A673 (cell line): ENCODE data around the gene UST. TPM values are rescaled to one million over a fixed set of nuclear protein-coding genes. Genes with fewer than 3 reads are reported as not detected.

ENCODE experiments used
- BruUV-seq: library from RNA; stranded (reverse); fragments of 400-500 nt; replicated peaks from 2 replicates; lab custom pipeline; 2021; lab: Mats Ljungman, UMichigan
- CTCF ChIA-PET: fragments of 300-600 bp; sonication (Branson Sonifier 250); formaldehyde crosslinking; loops from one replicate; lab custom pipeline; 2022; ENCODE audit warnings: antibody characterized with exemption; lab: Charles Lee
- POLR2A ChIA-PET: fragments of 300-600 bp; sonication (Branson Sonifier 250); formaldehyde crosslinking; loops from one replicate; lab custom pipeline; 2022; ENCODE audit warnings: antibody characterized with exemption; ENCODE audit not compliant: low non-redundant PET; lab: Charles Lee
- DNase-seq: peaks from one replicate; pipeline ENCODE4 v3.0.0-alpha.2; 2015; ENCODE audit warnings: low spot score
- H3K27ac ChIP-seq: fragments of 200-600 bp; sonication (generic); 2 replicates; pipeline ENCODE4 v1.5.1; 2016; ENCODE audit warnings: mixed run types, low read depth, mild to moderate bottlenecking, mixed read lengths, antibody characterized with exemption, low read length; ENCODE audit not compliant: poor library complexity, severe bottlenecking
- H3K27me3 ChIP-seq: fragments of 200-600 bp; sonication (generic); replicated peaks from 2 replicates; pipeline ENCODE4 v1.6.1; 2017; ENCODE audit warnings: mixed run types, low read depth, mild to moderate bottlenecking, mixed read lengths, antibody characterized with exemption, low read length; ENCODE audit not compliant: insufficient read depth, poor library complexity
- H3K36me3 ChIP-seq: fragments of 200-600 bp; sonication (generic); 2 replicates; pipeline ENCODE4 v1.6.1; 2016; ENCODE audit warnings: mixed run types, mild to moderate bottlenecking, mixed read lengths, antibody characterized with exemption, low read length; ENCODE audit not compliant: insufficient read depth, poor library complexity, severe bottlenecking
- H3K4me1 ChIP-seq: fragments of 200-600 bp; sonication (generic); 2 replicates; pipeline ENCODE4 v1.6.1; 2017; ENCODE audit warnings: mixed run types, mild to moderate bottlenecking, mixed read lengths, antibody characterized with exemption, low read length; ENCODE audit not compliant: insufficient read depth, poor library complexity, severe bottlenecking
- H3K4me3 ChIP-seq: fragments of 200-600 bp; sonication (generic); 2 replicates; pipeline ENCODE4 v1.5.1; 2016; ENCODE audit warnings: low read depth, mixed run types, mild to moderate bottlenecking, mixed read lengths, low read length; ENCODE audit not compliant: poor library complexity, severe bottlenecking
- H3K9me3 ChIP-seq: fragments of 200-600 bp; sonication (generic); 2 replicates; pipeline ENCODE4 v1.6.1; 2016; ENCODE audit warnings: mixed run types, low read depth, mild to moderate bottlenecking, mixed read lengths, antibody characterized with exemption, low read length; ENCODE audit not compliant: poor library complexity, severe bottlenecking
- EZH2 ChIP-seq: fragments of 200-600 bp; sonication (generic); IDR thresholded peaks from 2 replicates; pipeline ENCODE4 v1.6.1; 2017; ENCODE audit warnings: borderline replicate concordance, low read depth, mild to moderate bottlenecking, mixed read lengths, antibody characterized with exemption, low read length; ENCODE audit not compliant: poor library complexity, severe bottlenecking
- intact Hi-C: fragments of 100-400 bp; cut with micrococcal nuclease; formaldehyde crosslinking; loops from one replicate; pipeline ENCODE4 v1.10.0; 2022; ENCODE audit not compliant: unreplicated experiment
- total RNA-seq: library from RNA; stranded (reverse); gene quantifications from 2 replicates; pipeline ENCODE4 v1.2.3, GENCODE V29; 2021
- TF ChIP-seq, protein P1 (sequence below): fragments of 300-800, 200-600 bp; sonication (generic); conservative IDR thresholded peaks from 2 replicates; pipeline ENCODE4 v1.5.1; 2017; ENCODE audit warnings: low read depth, mild to moderate bottlenecking, antibody characterized with exemption, low read length, moderate library complexity, mixed read lengths

UST gene
- total RNA-seq, 1 experiment from 2014 or later, result 1.5 TPM

DNA sequence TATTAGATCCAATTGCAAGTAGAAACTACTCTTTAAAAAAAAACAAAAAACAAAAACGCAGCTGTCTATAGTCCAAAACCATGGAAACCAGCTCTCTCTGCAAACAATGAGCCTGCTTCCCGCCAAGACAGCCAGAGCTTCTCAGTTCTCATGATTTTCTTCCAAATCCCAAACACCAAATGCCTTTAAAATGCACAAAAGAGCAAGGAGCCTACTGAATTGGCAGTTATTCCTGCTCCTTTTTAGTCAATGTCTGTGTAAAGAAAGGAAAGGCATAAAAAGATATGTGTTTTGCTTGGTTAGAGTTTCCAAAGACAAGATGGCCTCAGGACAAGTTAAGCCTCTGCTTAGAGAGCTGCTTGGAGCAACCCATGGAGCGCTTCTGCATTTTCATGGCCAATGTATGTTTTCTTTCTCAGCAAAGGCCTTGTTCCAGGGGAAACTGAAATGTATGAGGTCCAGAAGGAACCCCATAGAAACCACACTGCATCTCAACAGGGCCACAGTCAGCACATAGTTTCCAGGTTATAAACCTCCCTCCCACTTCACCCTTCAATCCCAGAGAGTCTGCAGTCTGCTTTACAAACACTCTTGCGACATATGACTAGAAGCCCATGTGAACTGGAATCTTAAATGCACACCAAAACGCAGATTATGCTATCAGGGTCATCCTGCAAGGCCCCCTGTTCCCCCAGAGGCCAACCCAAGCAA is 361.4 kb downstream of the UST start:
- H3K4me3 ChIP-seq, result no peak overlapping the region
- TF ChIP-seq EZH2, result no peak
- TF ChIP-seq, protein P1, sequence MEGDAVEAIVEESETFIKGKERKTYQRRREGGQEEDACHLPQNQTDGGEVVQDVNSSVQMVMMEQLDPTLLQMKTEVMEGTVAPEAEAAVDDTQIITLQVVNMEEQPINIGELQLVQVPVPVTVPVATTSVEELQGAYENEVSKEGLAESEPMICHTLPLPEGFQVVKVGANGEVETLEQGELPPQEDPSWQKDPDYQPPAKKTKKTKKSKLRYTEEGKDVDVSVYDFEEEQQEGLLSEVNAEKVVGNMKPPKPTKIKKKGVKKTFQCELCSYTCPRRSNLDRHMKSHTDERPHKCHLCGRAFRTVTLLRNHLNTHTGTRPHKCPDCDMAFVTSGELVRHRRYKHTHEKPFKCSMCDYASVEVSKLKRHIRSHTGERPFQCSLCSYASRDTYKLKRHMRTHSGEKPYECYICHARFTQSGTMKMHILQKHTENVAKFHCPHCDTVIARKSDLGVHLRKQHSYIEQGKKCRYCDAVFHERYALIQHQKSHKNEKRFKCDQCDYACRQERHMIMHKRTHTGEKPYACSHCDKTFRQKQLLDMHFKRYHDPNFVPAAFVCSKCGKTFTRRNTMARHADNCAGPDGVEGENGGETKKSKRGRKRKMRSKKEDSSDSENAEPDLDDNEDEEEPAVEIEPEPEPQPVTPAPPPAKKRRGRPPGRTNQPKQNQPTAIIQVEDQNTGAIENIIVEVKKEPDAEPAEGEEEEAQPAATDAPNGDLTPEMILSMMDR, result no peak
- no peak overlapping the region for H3K27ac ChIP-seq
- no peaks in the 10 kb centered on the region for H3K9me3 ChIP-seq
- no peak for DNase-seq
- intact Hi-C loops, result no loop called here
- no peaks in the 10 kb centered on the region for H3K27me3 ChIP-seq
- ChIA-PET CTCF (no interaction called here), POLR2A (no interaction called here)
- no peaks in the 10 kb centered on the region for H3K36me3 ChIP-seq
- no peaks in the 10 kb centered on the region for H3K4me1 ChIP-seq
- no TSS peak for BruUV-seq

DNA sequence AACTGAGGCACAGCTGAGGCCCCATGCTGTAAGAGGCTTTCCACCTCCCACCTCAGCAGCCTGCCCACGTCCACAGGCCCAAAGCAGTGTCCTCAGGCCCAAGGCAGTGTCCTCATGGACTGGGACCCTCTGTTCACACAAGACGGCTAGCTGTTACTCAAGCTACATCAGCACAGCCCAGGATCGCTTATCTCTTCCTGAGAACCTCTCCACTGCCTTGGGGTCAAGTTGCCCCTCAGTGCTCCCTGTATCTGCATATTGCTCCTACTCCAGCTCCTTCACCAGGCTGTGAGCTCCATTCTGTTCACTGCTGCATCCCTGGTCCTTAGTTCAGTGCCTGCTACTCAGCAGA is 361.9 kb downstream of the UST start:
- TF ChIP-seq, protein P1, result no peak
- no peak for TF ChIP-seq EZH2
- H3K27me3 ChIP-seq, result no peaks in the 10 kb centered on the region
- H3K9me3 ChIP-seq, result no peaks in the 10 kb centered on the region
- CTCF ChIA-PET, result no interaction called here
- intact Hi-C loops, result no loop called here
- no peak overlapping the region for H3K4me3 ChIP-seq
- DNase-seq, result no peak
- POLR2A ChIA-PET, result no interaction called here
- H3K27ac ChIP-seq, result no peak overlapping the region
- no TSS peak for BruUV-seq
- no peaks in the 10 kb centered on the region for H3K4me1 ChIP-seq
- no peaks in the 10 kb centered on the region for H3K36me3 ChIP-seq

DNA sequence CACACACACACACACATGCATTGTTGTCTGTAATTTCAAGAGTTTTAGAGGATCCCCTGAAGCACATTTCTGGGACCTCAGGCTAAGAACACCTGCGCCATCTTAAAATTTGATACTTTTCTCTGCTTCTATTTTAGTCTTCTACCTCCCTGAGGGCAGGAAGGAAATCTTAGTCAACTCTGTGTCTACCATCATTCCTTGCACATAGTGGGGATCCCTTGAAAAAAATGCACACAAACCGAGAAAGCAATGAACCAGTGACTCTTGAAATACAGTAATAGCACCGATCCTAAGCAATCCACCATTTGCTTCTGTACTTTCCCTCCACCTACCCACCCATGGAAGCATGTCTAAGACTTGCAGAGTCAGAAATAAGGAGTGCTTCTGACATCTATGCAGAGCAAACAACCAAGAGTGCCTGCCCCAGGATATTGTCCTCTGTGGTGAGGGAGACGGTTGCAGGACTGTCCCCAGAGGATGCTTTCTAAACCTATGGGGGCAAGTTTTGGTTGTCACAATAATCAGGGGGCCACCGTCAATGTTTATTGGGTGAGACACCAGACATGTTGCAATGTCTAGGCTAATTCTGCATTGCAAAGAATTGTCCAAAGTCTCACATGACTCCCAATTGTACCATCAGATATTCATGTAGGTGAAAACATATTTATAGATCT is 362.7 kb downstream of the UST start:
- POLR2A ChIA-PET, result no interaction called here
- intact Hi-C loops, result no loop called here
- no peaks in the 10 kb centered on the region for H3K27me3 ChIP-seq
- no peak overlapping the region for H3K4me3 ChIP-seq
- BruUV-seq, result no TSS peak
- no peak overlapping the region for H3K27ac ChIP-seq
- H3K9me3 ChIP-seq, result no peaks in the 10 kb centered on the region
- TF ChIP-seq, protein P1, result no peak
- TF ChIP-seq EZH2, result no peak
- CTCF ChIA-PET, result no interaction called here
- no peaks in the 10 kb centered on the region for H3K4me1 ChIP-seq
- no peaks in the 10 kb centered on the region for H3K36me3 ChIP-seq
- DNase-seq, result no peak
